OCI-LY3 (cell line): ENCODE results near the gene ZNF354B.
"Not testable (repeated sequence)": the region's sequence is repeated elsewhere in the genome, so short reads cannot be mapped to it uniquely, and the experiment has no call there.

Experiments used
- CTCF ChIP-seq: fragments of 200-600, 300-600 bp; sonication (generic); IDR thresholded peaks from 2 replicates; pipeline ENCODE4 v1.5.1; 2014; ENCODE audit warnings: antibody characterized with exemption, low read length, low read depth
- EZH2phosphoT487 ChIP-seq: fragments of 200-600 bp; shearing (Covaris generic); IDR thresholded peaks from 2 replicates; pipeline ENCODE4 v1.6.1; 2018; ENCODE audit warnings: antibody characterized with exemption, mixed run types, low read depth

GRCh38 chr5:178840399-178840798 is 19.4 kb upstream of the ZNF354B start:
- TF ChIP-seq CTCF, EZH2phosphoT487: not testable (repeated sequence)
